IMR-90 (cell line): ENCODE data around the gene VIPR2. TPM values are rescaled to one million over a fixed set of nuclear protein-coding genes. Genes with fewer than 3 reads are reported as not detected.

ENCODE experiments used
- ATAC-seq: fragments of 200-7000 bp; cut with Tn5 transposase; 2 replicates; pipeline ENCODE4 v1.9.1; 2020; ENCODE audit warnings: low read depth, mild to moderate bottlenecking, moderate library complexity
- BruUV-seq: library from RNA; stranded (reverse); fragments of 400-500 nt; replicated peaks from 2 replicates; lab custom pipeline; 2021; lab: Mats Ljungman, UMichigan
- CTCF ChIA-PET: fragments of 300-600 bp; formaldehyde crosslinking; extraction: SDS; loops from one replicate; lab custom pipeline; 2021; ENCODE audit warnings: antibody characterized with exemption; lab: Yijun Ruan, JAX
- POLR2A ChIA-PET: fragments of 300-600 bp; sonication (Branson Sonifier 250); formaldehyde crosslinking; loops from one replicate; lab custom pipeline; 2022; ENCODE audit warnings: antibody characterized with exemption; ENCODE audit not compliant: unreplicated experiment; lab: Charles Lee
- DNase-seq: peaks from one replicate; pipeline ENCODE4 v3.0.0; 2013
- H2AFZ ChIP-seq: replicated peaks from 2 replicates; pipeline ENCODE3; 2013; ENCODE audit warnings: low read length, mild to moderate bottlenecking; ENCODE audit not compliant: poor library complexity
- H2AK5ac ChIP-seq: 2 replicates; pipeline ENCODE4 v1.6.1; 2013; ENCODE audit warnings: low read depth, low read length, inconsistent platforms
- H2AK9ac ChIP-seq: replicated peaks from 2 replicates; pipeline ENCODE3; 2013; ENCODE audit warnings: mild to moderate bottlenecking, low read depth, low read length, moderate library complexity; ENCODE audit not compliant: poor library complexity
- H2BK120ac ChIP-seq: 2 replicates; pipeline ENCODE4 v1.6.1; 2013; ENCODE audit warnings: low read depth, low read length, inconsistent platforms
- H2BK15ac ChIP-seq: 3 replicates; pipeline ENCODE4 v1.6.1; 2013; ENCODE audit warnings: low read depth, low read length, inconsistent platforms
- H2BK20ac ChIP-seq: 2 replicates; pipeline ENCODE4 v1.6.1; 2013; ENCODE audit warnings: low read depth, mild to moderate bottlenecking, inconsistent platforms, low read length, moderate library complexity
- H2BK5ac ChIP-seq: 2 replicates; pipeline ENCODE4 v1.6.1; 2013; ENCODE audit warnings: mild to moderate bottlenecking, low read depth, low read length, inconsistent platforms; ENCODE audit not compliant: poor library complexity, severe bottlenecking
- H3K14ac ChIP-seq: replicated peaks from 2 replicates; pipeline ENCODE4 v1.6.1; 2013; ENCODE audit warnings: low read depth, low read length, inconsistent platforms
- H3K18ac ChIP-seq: 2 replicates; pipeline ENCODE4 v1.6.1; 2013; ENCODE audit warnings: low read depth, low read length, control low read depth
- H3K23ac ChIP-seq: 2 replicates; pipeline ENCODE4 v1.6.1; 2013; ENCODE audit warnings: low read depth, low read length, inconsistent platforms
- H3K27ac ChIP-seq: 2 replicates; pipeline ENCODE4 v1.5.1; 2013; ENCODE audit warnings: mild to moderate bottlenecking, control low read depth, low read length; ENCODE audit not compliant: insufficient read depth
- H3K27me3 ChIP-seq: 2 replicates; pipeline ENCODE4 v1.6.1; 2013; ENCODE audit warnings: low read length; ENCODE audit not compliant: control insufficient read depth, insufficient read depth
- H3K36me3 ChIP-seq: 2 replicates; pipeline ENCODE4 v1.6.1; 2013; ENCODE audit warnings: low read length, mixed read lengths; ENCODE audit not compliant: control insufficient read depth, insufficient read depth
- H3K4ac ChIP-seq: 2 replicates; pipeline ENCODE4 v1.6.1; 2013; ENCODE audit warnings: low read depth, low read length, inconsistent platforms
- H3K4me1 ChIP-seq: 2 replicates; pipeline ENCODE4 v1.6.1; 2013; ENCODE audit warnings: low read length, mixed read lengths; ENCODE audit not compliant: control insufficient read depth, insufficient read depth
- H3K4me2 ChIP-seq: 2 replicates; pipeline ENCODE4 v1.6.1; 2013; ENCODE audit warnings: low read depth, mild to moderate bottlenecking, control low read depth, low read length, moderate library complexity
- H3K4me3 ChIP-seq: 2 replicates; pipeline ENCODE4 v1.5.1; 2013; ENCODE audit warnings: low read depth, mild to moderate bottlenecking, control low read depth, low read length, moderate library complexity; ENCODE audit not compliant: insufficient read depth
- H3K56ac ChIP-seq: 2 replicates; pipeline ENCODE4 v1.6.1; 2013; ENCODE audit warnings: low read length, inconsistent platforms; ENCODE audit not compliant: insufficient read depth; ENCODE audit errors: extremely low read depth
- H3K79me1 ChIP-seq, 2 experiments: 2 replicates each; pipeline ENCODE4 v1.6.1; 2013; ENCODE audit warnings: low read length in 2 of 2, inconsistent platforms in 1 of 2, low read depth in 1 of 2
- H3K9ac ChIP-seq: 2 replicates; pipeline ENCODE4 v1.6.1; 2013; ENCODE audit warnings: low read depth, low read length, control low read depth
- H3K9me1 ChIP-seq: 2 replicates; pipeline ENCODE4 v1.6.1; 2013; ENCODE audit warnings: low read length, inconsistent platforms; ENCODE audit not compliant: insufficient read depth
- H3K9me3 ChIP-seq: 2 replicates; pipeline ENCODE4 v1.6.1; 2013; ENCODE audit warnings: low read length; ENCODE audit not compliant: control insufficient read depth, insufficient read depth
- H4K20me1 ChIP-seq: 2 replicates; pipeline ENCODE4 v1.6.1; 2013; ENCODE audit warnings: low read length, inconsistent platforms; ENCODE audit not compliant: insufficient read depth
- H4K5ac ChIP-seq: 2 replicates; pipeline ENCODE4 v1.6.1; 2013; ENCODE audit warnings: mild to moderate bottlenecking, low read depth, low read length, control low read depth
- H4K8ac ChIP-seq, 2 experiments: 2 replicates each; pipeline ENCODE4 v1.6.1; 2013; ENCODE audit warnings: low read depth in 2 of 2, low read length in 2 of 2, control low read depth in 1 of 2, inconsistent platforms in 1 of 2
- H4K91ac ChIP-seq: 2 replicates; pipeline ENCODE4 v1.6.1; 2013; ENCODE audit warnings: low read depth, low read length, inconsistent platforms; ENCODE audit not compliant: insufficient read depth
- BHLHE40 ChIP-seq: fragments of 150-350 bp; IDR thresholded peaks from 2 replicates; pipeline ENCODE4 v1.6.1; 2016; ENCODE audit warnings: mild to moderate bottlenecking, low read depth, low read length
- CEBPB ChIP-seq: IDR thresholded peaks from 2 replicates; pipeline ENCODE4 v1.6.1; 2012; ENCODE audit warnings: low read depth, low read length, improper control_type of control experiment
- CHD1 ChIP-seq: IDR thresholded peaks from 2 replicates; pipeline ENCODE4 v1.6.1; 2012; ENCODE audit warnings: low read depth, low read length, improper control_type of control experiment
- FOS ChIP-seq: fragments of 150-350 bp; IDR thresholded peaks from 2 replicates; pipeline ENCODE4 v1.6.1; 2016; ENCODE audit warnings: low read depth, low read length
- MAFK ChIP-seq: IDR thresholded peaks from 2 replicates; pipeline ENCODE4 v1.6.1; 2012; ENCODE audit warnings: low read depth, low read length, improper control_type of control experiment
- NFE2L2 ChIP-seq: fragments of 150-350 bp; IDR thresholded peaks from 2 replicates; pipeline ENCODE4 v1.6.1; 2016; ENCODE audit warnings: low read depth, mild to moderate bottlenecking, low read length
- POLR2A ChIP-seq: IDR thresholded peaks from 2 replicates; pipeline ENCODE4 v1.6.1; 2012; ENCODE audit warnings: mild to moderate bottlenecking, low read depth, low read length
- RAD21 ChIP-seq: IDR thresholded peaks from 2 replicates; pipeline ENCODE4 v1.6.1; 2012; ENCODE audit warnings: low read length, improper control_type of control experiment
- SMC3 ChIP-seq: fragments of 150-350 bp; IDR thresholded peaks from 2 replicates; pipeline ENCODE4 v1.6.1; 2016; ENCODE audit warnings: low read depth, mild to moderate bottlenecking, antibody characterized with exemption, low read length, moderate library complexity
- WGBS, 2 experiments: methylation state at CpG; one replicate each; pipeline versions ENCODE4 v1.1.5 to v1.1.7; 2013; ENCODE audit warnings: missing lambda C conversion rate in 2 of 2; ENCODE audit not compliant: insufficient read length in 1 of 2; ENCODE audit errors: extremely low coverage in 2 of 2; 5-methylcytosine and 5-hydroxymethylcytosine counted together
- dilution Hi-C: fragments of 300-500 bp; cut with HindIII; formaldehyde crosslinking; loops from one replicate; pipeline ENCODE4 v1.14.3; 2018; ENCODE audit warnings: low sequenced_read_pairs; ENCODE audit not compliant: unreplicated experiment
- in situ Hi-C: fragments of 300-500 bp; cut with MboI; formaldehyde crosslinking; loops from 3 replicates; pipeline ENCODE4 v1.14.3; 2019; ENCODE audit warnings: low sequenced_read_pairs, inconsistent platforms, mixed read lengths
- intact Hi-C: fragments of 100-400 bp; cut with micrococcal nuclease; formaldehyde crosslinking; loops from 2 replicates; pipeline ENCODE4 v1.10.0; 2022
- polyA plus RNA-seq, 3 experiments: library from polyadenylated mRNA; depleted of rRNA; stranded (reverse); fragments of >200 nt; gene quantifications; 2 replicates each; pipeline ENCODE4 v1.2.3, GENCODE V29; 2012; ENCODE audit warnings: low replicate concordance in 1 of 3
- total RNA-seq: library from RNA; depleted of rRNA; stranded (reverse); fragments of >200 nt; gene quantifications from 2 replicates; pipeline ENCODE4 v1.2.3, GENCODE V29; 2012
- TF ChIP-seq, protein P1 (sequence below): conservative IDR thresholded peaks from 2 replicates; pipeline ENCODE4 v1.5.1; 2012; ENCODE audit warnings: mild to moderate bottlenecking, low read depth, low read length, improper control_type of control experiment
- TF ChIP-seq, protein P2 (sequence below): fragments of 150-350 bp; IDR thresholded peaks from 2 replicates; pipeline ENCODE4 v1.6.1; 2016; ENCODE audit warnings: low read depth, mild to moderate bottlenecking, low read length, moderate library complexity, borderline replicate concordance

Gene VIPR2
- total and polyA plus RNA-seq, 2 of the 4 experiments (the other 2 are of a cell fraction), result not detected

DNA sequence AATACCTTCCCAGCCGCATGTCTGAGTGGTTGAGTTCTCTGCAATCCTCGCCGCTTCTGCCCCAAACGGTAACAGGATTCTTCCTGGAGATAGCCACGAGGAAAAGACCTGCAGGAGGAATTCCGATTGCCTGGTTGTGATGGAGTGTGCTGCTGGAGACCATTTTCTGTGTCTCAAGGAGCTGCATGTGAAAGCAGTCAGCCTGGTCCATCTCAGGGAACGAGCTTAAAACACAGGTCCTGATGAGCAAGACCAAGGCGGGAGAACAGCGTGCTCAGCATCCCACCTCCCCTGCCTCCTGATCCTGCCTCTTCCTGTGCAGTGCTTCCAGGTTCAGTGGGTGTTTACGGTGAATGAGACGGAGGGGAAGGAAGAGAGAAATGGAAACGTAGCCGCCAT lies 26.5 kb downstream of the VIPR2 start:
- no peak for DNase-seq
- in situ Hi-C loops, result no loop called here
- no peak overlapping the region for H3K4ac ChIP-seq
- TF ChIP-seq MAFK (no peak), FOS (no peak), SMC3 (no peak), BHLHE40 (no peak), CEBPB (no peak), POLR2A (no peak), CHD1 (no peak), RAD21 (no peak), NFE2L2 (no peak)
- TF ChIP-seq, protein P1, sequence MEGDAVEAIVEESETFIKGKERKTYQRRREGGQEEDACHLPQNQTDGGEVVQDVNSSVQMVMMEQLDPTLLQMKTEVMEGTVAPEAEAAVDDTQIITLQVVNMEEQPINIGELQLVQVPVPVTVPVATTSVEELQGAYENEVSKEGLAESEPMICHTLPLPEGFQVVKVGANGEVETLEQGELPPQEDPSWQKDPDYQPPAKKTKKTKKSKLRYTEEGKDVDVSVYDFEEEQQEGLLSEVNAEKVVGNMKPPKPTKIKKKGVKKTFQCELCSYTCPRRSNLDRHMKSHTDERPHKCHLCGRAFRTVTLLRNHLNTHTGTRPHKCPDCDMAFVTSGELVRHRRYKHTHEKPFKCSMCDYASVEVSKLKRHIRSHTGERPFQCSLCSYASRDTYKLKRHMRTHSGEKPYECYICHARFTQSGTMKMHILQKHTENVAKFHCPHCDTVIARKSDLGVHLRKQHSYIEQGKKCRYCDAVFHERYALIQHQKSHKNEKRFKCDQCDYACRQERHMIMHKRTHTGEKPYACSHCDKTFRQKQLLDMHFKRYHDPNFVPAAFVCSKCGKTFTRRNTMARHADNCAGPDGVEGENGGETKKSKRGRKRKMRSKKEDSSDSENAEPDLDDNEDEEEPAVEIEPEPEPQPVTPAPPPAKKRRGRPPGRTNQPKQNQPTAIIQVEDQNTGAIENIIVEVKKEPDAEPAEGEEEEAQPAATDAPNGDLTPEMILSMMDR, result no peak
- TF ChIP-seq, protein P2, sequence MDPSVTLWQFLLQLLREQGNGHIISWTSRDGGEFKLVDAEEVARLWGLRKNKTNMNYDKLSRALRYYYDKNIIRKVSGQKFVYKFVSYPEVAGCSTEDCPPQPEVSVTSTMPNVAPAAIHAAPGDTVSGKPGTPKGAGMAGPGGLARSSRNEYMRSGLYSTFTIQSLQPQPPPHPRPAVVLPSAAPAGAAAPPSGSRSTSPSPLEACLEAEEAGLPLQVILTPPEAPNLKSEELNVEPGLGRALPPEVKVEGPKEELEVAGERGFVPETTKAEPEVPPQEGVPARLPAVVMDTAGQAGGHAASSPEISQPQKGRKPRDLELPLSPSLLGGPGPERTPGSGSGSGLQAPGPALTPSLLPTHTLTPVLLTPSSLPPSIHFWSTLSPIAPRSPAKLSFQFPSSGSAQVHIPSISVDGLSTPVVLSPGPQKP, result no peak
- BruUV-seq, result no TSS peak
- H3K56ac ChIP-seq, result no peak overlapping the region
- WGBS, 2 experiments, result 20% methylated on average over 1 of the region's 13 CpGs; no CpG with 5 or more reads in 1 of the 2 experiments
- H3K27me3 ChIP-seq, result no peaks in the 10 kb centered on the region
- H3K36me3 ChIP-seq, result no peaks in the 10 kb centered on the region
- no peak overlapping the region for H3K23ac ChIP-seq
- H3K27ac ChIP-seq, result no peak overlapping the region
- no peak overlapping the region for H2BK15ac ChIP-seq
- H2BK20ac ChIP-seq, result no peak overlapping the region
- H3K79me1 ChIP-seq, result no peaks in the 10 kb centered on the region
- no peaks in the 10 kb centered on the region for H3K4me1 ChIP-seq
- no peak overlapping the region for H2BK5ac ChIP-seq
- ChIA-PET POLR2A (no interaction called here), CTCF (no interaction called here)
- ATAC-seq, result no peak
- intact Hi-C loops, result no loop called here
- no peaks in the 10 kb centered on the region for H3K9me1 ChIP-seq
- H4K8ac ChIP-seq, result no peak overlapping the region
- no peak overlapping the region for H2AFZ ChIP-seq
- no peak overlapping the region for H3K14ac ChIP-seq
- no peak overlapping the region for H3K9ac ChIP-seq
- H3K4me2 ChIP-seq, result no peak overlapping the region
- H2AK9ac ChIP-seq, result no peak overlapping the region
- peaks cover 31% of the 10 kb centered on the region for H3K9me3 ChIP-seq
- H2AK5ac ChIP-seq, result no peak overlapping the region
- no peak overlapping the region for H3K4me3 ChIP-seq
- no peak overlapping the region for H4K5ac ChIP-seq
- no peak overlapping the region for H3K18ac ChIP-seq
- dilution Hi-C loops, result no loop called here
- H4K91ac ChIP-seq, result no peak overlapping the region
- H2BK120ac ChIP-seq, result no peak overlapping the region
- no peaks in the 10 kb centered on the region for H4K20me1 ChIP-seq
